ENCODE results near the gene FBXL16. TPM values are rescaled to one million over a fixed set of nuclear protein-coding genes. Genes with fewer than 3 reads are reported as not detected.

The FBXL16 gene
- total RNA-seq, 2 donors from 2014 or later = 1.0 to 2.3 TPM

DNA sequence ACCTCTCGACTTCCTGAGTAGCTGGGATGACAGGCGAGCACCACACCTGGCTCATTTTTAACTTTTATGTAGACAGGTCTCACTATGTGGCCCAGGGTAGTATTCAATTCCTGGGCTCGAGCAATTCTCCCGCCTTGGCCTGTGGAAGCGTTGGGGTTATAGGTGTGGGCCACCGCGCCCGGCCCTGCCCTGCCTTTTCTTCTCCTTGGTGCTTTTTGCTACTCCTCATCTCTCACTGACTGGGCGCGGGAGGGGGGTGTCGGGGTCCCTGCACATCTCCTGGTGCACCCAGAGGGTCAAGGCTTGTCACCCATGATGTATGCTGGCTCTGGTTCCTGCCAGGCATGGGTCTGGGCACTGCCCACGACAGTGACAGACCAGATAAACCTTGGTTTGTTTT lies 61.0 kb downstream of the FBXL16 start:
- intact Hi-C loops (cut with DNase I) = no loop called here
- Histone ChIP-seq H3K4me3 (no peak overlapping the region), H3K9me3 (no peaks in the 10 kb centered on the region), H3K27me3 (no peaks in the 10 kb centered on the region), H3K36me3 (replicated peaks in 1 of 2; ENCODE audit: insufficient read depth in 1 of 2, low read depth in 2 of 2) (no peaks in the 10 kb centered on the region), H3K4me1 (peaks cover 83% of the 10 kb centered on the region), H3K27ac (peak overlapping the region in 2 of 4 donors; percentile 95 to 96)
- DNase-seq (no peak), ATAC-seq (no peak)
- WGBS, 2 donors = 87 to 88% methylated on average over 6 to 12 of the region's 12 CpGs
- TF ChIP-seq, protein P1, sequence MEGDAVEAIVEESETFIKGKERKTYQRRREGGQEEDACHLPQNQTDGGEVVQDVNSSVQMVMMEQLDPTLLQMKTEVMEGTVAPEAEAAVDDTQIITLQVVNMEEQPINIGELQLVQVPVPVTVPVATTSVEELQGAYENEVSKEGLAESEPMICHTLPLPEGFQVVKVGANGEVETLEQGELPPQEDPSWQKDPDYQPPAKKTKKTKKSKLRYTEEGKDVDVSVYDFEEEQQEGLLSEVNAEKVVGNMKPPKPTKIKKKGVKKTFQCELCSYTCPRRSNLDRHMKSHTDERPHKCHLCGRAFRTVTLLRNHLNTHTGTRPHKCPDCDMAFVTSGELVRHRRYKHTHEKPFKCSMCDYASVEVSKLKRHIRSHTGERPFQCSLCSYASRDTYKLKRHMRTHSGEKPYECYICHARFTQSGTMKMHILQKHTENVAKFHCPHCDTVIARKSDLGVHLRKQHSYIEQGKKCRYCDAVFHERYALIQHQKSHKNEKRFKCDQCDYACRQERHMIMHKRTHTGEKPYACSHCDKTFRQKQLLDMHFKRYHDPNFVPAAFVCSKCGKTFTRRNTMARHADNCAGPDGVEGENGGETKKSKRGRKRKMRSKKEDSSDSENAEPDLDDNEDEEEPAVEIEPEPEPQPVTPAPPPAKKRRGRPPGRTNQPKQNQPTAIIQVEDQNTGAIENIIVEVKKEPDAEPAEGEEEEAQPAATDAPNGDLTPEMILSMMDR (IDR thresholded peaks at IDR 0.05) = no peak
- TF ChIP-seq POLR2A (IDR thresholded peaks at IDR 0.05) = no peak

DNA sequence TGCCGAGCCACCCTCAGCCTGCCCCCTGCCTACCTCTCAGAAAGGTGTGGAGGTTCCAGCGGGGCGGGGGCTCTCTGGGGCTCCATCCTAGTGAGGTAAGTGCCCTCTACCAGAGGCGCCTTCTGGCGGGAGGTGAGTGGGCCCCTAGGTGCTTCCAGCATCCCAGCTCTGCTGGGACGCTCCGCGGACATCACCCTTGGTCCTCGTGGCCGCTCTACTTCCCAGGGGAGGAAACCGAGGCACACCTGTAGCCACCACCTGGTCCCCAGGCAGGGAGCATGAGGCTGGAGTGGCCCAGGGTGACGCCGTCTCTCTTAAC lies 62.6 kb downstream of the FBXL16 start:
- 68 to 79% methylated on average over 4 to 8 of the region's 13 CpGs for WGBS, 2 donors
- Histone ChIP-seq H3K9me3 (no peaks in the 10 kb centered on the region), H3K27me3 (no peaks in the 10 kb centered on the region), H3K4me3 (no peak overlapping the region), H3K36me3 (replicated peaks in 1 of 2; ENCODE audit: insufficient read depth in 1 of 2, low read depth in 2 of 2) (no peaks in the 10 kb centered on the region), H3K4me1 (peaks cover 74% of the 10 kb centered on the region), H3K27ac (peak overlapping the region; percentile 84 to 97 (median 91))
- TF ChIP-seq POLR2A (IDR thresholded peaks at IDR 0.05) = no peak
- TF ChIP-seq, protein P1 (IDR thresholded peaks at IDR 0.05) = no peak
- DNase-seq = peak in 1 of 4 donors; percentile 38
- intact Hi-C loops (cut with DNase I) = no loop called here
- ATAC-seq = no peak

Other genes with a start within 250 kb of the FBXL16 start
- 100 to 1,000 TPM in 1 of 2 donors, 10 to 100 TPM in 1; 48.0 to 104 TPM for gene CAPN15, start 178.1 kb downstream of the FBXL16 start, total RNA-seq
- gene PRR35, start 145.4 kb downstream of the FBXL16 start, total RNA-seq = not detected
- gene NHLRC4, start 138.8 kb downstream of the FBXL16 start, total RNA-seq = under 1 TPM in 1 of 2 donors, not detected in 1; 0.52 TPM
- 10 to 100 TPM; 76.5 to 83.1 TPM for gene PIGQ, start 135.8 kb downstream of the FBXL16 start, total RNA-seq
- 10 to 100 TPM; 37.2 to 41.0 TPM for gene RAB40C, start 115.7 kb downstream of the FBXL16 start, total RNA-seq
- 1 to 10 TPM; 3.9 to 5.6 TPM for gene WFIKKN1, start 74.8 kb downstream of the FBXL16 start, total RNA-seq
- 100 to 1,000 TPM in 1 of 2 donors, 10 to 100 TPM in 1; 76.8 to 115 TPM for gene METTL26, start 69.5 kb downstream of the FBXL16 start, total RNA-seq
- gene MCRIP2, start 64.0 kb downstream of the FBXL16 start, total RNA-seq = 10 to 100 TPM; 41.2 to 47.5 TPM
- 100 to 1,000 TPM in 1 of 2 donors, 10 to 100 TPM in 1; 15.8 to 111 TPM for gene WDR90, start 56.4 kb downstream of the FBXL16 start, total RNA-seq
- gene RHOT2, start 37.7 kb downstream of the FBXL16 start, total RNA-seq = 10 to 100 TPM; 65.6 to 89.0 TPM
- 1 to 10 TPM; 1.8 to 4.3 TPM for gene RHBDL1, start 30.1 kb downstream of the FBXL16 start, total RNA-seq
- gene STUB1, start 25.4 kb downstream of the FBXL16 start, total RNA-seq = 100 to 1,000 TPM in 1 of 2 donors, 10 to 100 TPM in 1; 63.3 to 205 TPM
- gene JMJD8, start 21.5 kb downstream of the FBXL16 start, total RNA-seq = 100 to 1,000 TPM in 1 of 2 donors, 10 to 100 TPM in 1; 49.5 to 128 TPM
- gene WDR24, start 15.4 kb downstream of the FBXL16 start, total RNA-seq = 10 to 100 TPM in 1 of 2 donors, 1 to 10 TPM in 1; 8.6 to 16.8 TPM
- 10 to 100 TPM; 36.6 to 71.9 TPM for gene METRN, start 9.3 kb upstream of the FBXL16 start, total RNA-seq
- 100 to 1,000 TPM in 1 of 2 donors, 10 to 100 TPM in 1; 71.6 to 189 TPM for gene ANTKMT, start 15.3 kb upstream of the FBXL16 start, total RNA-seq
- gene CCDC78, start 20.6 kb upstream of the FBXL16 start, total RNA-seq = not detected
- 1 to 10 TPM in 1 of 2 donors, not detected in 1; 2.6 TPM for gene HAGHL, start 21.3 kb upstream of the FBXL16 start, total RNA-seq
- gene CIAO3, start 35.2 kb upstream of the FBXL16 start, total RNA-seq = 10 to 100 TPM; 25.4 to 26.4 TPM
- gene MSLN, start 54.9 kb upstream of the FBXL16 start, total RNA-seq = 1 to 10 TPM in 1 of 2 donors, not detected in 1; 2.1 TPM
- 10 to 100 TPM; 19.7 to 31.3 TPM for gene RPUSD1, start 82.6 kb upstream of the FBXL16 start, total RNA-seq
- 10 to 100 TPM in 1 of 2 donors, 1 to 10 TPM in 1; 7.5 to 14.5 TPM for gene CHTF18, start 82.8 kb upstream of the FBXL16 start, total RNA-seq
- gene GNG13, start 94.9 kb upstream of the FBXL16 start, total RNA-seq = not detected

Data from body of pancreas (tissue), 4 donors.